RKO (cell line): ENCODE measurements around the gene RGSL1.
"Not testable (repeated sequence)": the region's sequence is repeated elsewhere in the genome, so short reads cannot be mapped to it uniquely, and the experiment has no call there.

Experiments
- DNase-seq: peaks from one replicate; pipeline ENCODE4 v3.0.0-alpha.2; 2016; ENCODE audit warnings: low spot score

The RGSL1 gene

GRCh38 chr1:182446033-182446669 lies 3.8 kb upstream of the RGSL1 start:
- peak; percentile 67 for DNase-seq

- not testable (repeated sequence) for DNase-seq
Measured at GRCh38 chr1:182447124-182447523, 2.8 kb upstream of the RGSL1 start.

- DNase-seq = no peak
Measured at GRCh38 chr1:182447660-182448059, 2.3 kb upstream of the RGSL1 start.

- no peak for DNase-seq
Measured at GRCh38 chr1:182453631-182454030, 3.7 kb downstream of the RGSL1 start.

GRCh38 chr1:182457844-182458243 lies 7.9 kb downstream of the RGSL1 start:
- no peak for DNase-seq

- DNase-seq = no peak
Measured at GRCh38 chr1:182459949-182460348, 10.0 kb downstream of the RGSL1 start.

- no peak for DNase-seq
Measured at GRCh38 chr1:182460550-182460951, 10.6 kb downstream of the RGSL1 start.

- DNase-seq = no peak
Measured at GRCh38 chr1:182473556-182473955, 23.6 kb downstream of the RGSL1 start.

- DNase-seq = no peak
Measured at GRCh38 chr1:182476625-182477024, 26.7 kb downstream of the RGSL1 start.

- DNase-seq = no peak
Measured at GRCh38 chr1:182478238-182478637, 28.3 kb downstream of the RGSL1 start.

GRCh38 chr1:182484067-182484466 lies 34.1 kb downstream of the RGSL1 start:
- DNase-seq = no peak

GRCh38 chr1:182484531-182485257 lies 34.7 kb downstream of the RGSL1 start:
- DNase-seq = peak; percentile 21

GRCh38 chr1:182485861-182486260 lies 35.9 kb downstream of the RGSL1 start:
- no peak for DNase-seq

GRCh38 chr1:182488803-182489202 lies 38.9 kb downstream of the RGSL1 start:
- no peak for DNase-seq

- DNase-seq = no peak
Measured at GRCh38 chr1:182493063-182493462, 43.1 kb downstream of the RGSL1 start.

- no peak for DNase-seq
Measured at GRCh38 chr1:182495002-182495401, 45.1 kb downstream of the RGSL1 start.

- no peak for DNase-seq
Measured at GRCh38 chr1:182495693-182496092, 45.7 kb downstream of the RGSL1 start.

- DNase-seq = no peak
Measured at GRCh38 chr1:182507685-182508084, 57.7 kb downstream of the RGSL1 start.

- DNase-seq = no peak
Measured at GRCh38 chr1:182515556-182515955, 65.6 kb downstream of the RGSL1 start.

GRCh38 chr1:182520736-182521135 lies 70.8 kb downstream of the RGSL1 start:
- peak; percentile 22 for DNase-seq

- DNase-seq = no peak
Measured at GRCh38 chr1:182525342-182525741, 75.4 kb downstream of the RGSL1 start.

- DNase-seq = no peak
Measured at GRCh38 chr1:182527680-182528079, 77.7 kb downstream of the RGSL1 start.

- DNase-seq = not testable (repeated sequence)
Measured at GRCh38 chr1:182528206-182528605, 78.3 kb downstream of the RGSL1 start.

- no peak for DNase-seq
Measured at GRCh38 chr1:182533896-182534295, 84.0 kb downstream of the RGSL1 start.
